Fibroblast of villous mesenchyme (primary cell): ENCODE data around the gene CAMK2N1. TPM values are rescaled to one million over a fixed set of nuclear protein-coding genes. Genes with fewer than 3 reads are reported as not detected.

Experiments used
- DNase-seq: peaks from one replicate; pipeline ENCODE4 v3.0.0-alpha.2; 2010; ENCODE audit warnings: low read depth
- H3K4me3 ChIP-seq: 2 replicates; pipeline ENCODE4 v1.5.1; 2011; ENCODE audit warnings: low read depth, mild to moderate bottlenecking, low read length
- CTCF ChIP-seq: IDR thresholded peaks from 2 replicates; pipeline ENCODE4 v1.5.1; 2012; ENCODE audit warnings: low read depth, mild to moderate bottlenecking, low read length; ENCODE audit not compliant: insufficient read depth
- total RNA-seq: library from RNA; depleted of rRNA; stranded (reverse); fragments of >200 nt; gene quantifications from 2 replicates; pipeline ENCODE4 v1.2.3, GENCODE V29; 2012

The CAMK2N1 gene
- total RNA-seq, 1 donor, result 9.5 TPM

- no peak overlapping the region for H3K4me3 ChIP-seq
- DNase-seq, result no peak
- no peak for TF ChIP-seq CTCF
Observed at GRCh38 chr1:20496241-20496661, 10.2 kb upstream of the CAMK2N1 start.

GRCh38 chr1:20495661-20496060 lies 9.7 kb upstream of the CAMK2N1 start:
- TF ChIP-seq CTCF, result no peak
- no peak overlapping the region for H3K4me3 ChIP-seq
- DNase-seq, result no peak

GRCh38 chr1:20494609-20495311 lies 8.8 kb upstream of the CAMK2N1 start:
- no peak for TF ChIP-seq CTCF
- DNase-seq, result peak; percentile 59
- no peak overlapping the region for H3K4me3 ChIP-seq

GRCh38 chr1:20493839-20494608 lies 8.0 kb upstream of the CAMK2N1 start:
- TF ChIP-seq CTCF, result peak; percentile 99
- no peak overlapping the region for H3K4me3 ChIP-seq
- DNase-seq, result peak; percentile 88

GRCh38 chr1:20493309-20493708 lies 7.3 kb upstream of the CAMK2N1 start:
- no peak for DNase-seq
- no peak overlapping the region for H3K4me3 ChIP-seq
- TF ChIP-seq CTCF, result no peak

- no peak for TF ChIP-seq CTCF
- DNase-seq, result no peak
- no peak overlapping the region for H3K4me3 ChIP-seq
Observed at GRCh38 chr1:20492751-20493150, 6.7 kb upstream of the CAMK2N1 start.
